ENCODE measurements around the gene FAM50A.
"Not testable (repeated sequence)": the region's sequence is repeated elsewhere in the genome, so short reads cannot be mapped to it uniquely, and the experiment has no call there.

The FAM50A gene

GRCh38 chrX:154443992-154444754 is at the start of gene FAM50A:
Gene FAM50A (plus strand): TSS chrX:154444141. CDS start chrX:154444236, 95 bp downstream.
- no peak for DNase-seq (ENCODE audit: low read depth)
- no peak for TF ChIP-seq CTCF (IDR thresholded peaks at IDR 0.05; ENCODE audit: control insufficient read depth, extremely low read depth, insufficient read depth)
- peak within 1 kb of the TSS; percentile 70 for H3K4me3 ChIP-seq (ENCODE audit: low read depth, low read length)

GRCh38 chrX:154396363-154396762 is 47.6 kb upstream of the FAM50A start:
- not testable (repeated sequence) for H3K4me3 ChIP-seq (ENCODE audit: low read depth, low read length); DNase-seq (ENCODE audit: low read depth)

GRCh38 chrX:154396973-154397887 is 46.7 kb upstream of the FAM50A start:
- no peak for DNase-seq (ENCODE audit: low read depth)
- peak overlapping the region; percentile 87 for H3K4me3 ChIP-seq (ENCODE audit: low read depth, low read length)
- no peak for TF ChIP-seq CTCF (IDR thresholded peaks at IDR 0.05; ENCODE audit: control insufficient read depth, extremely low read depth, insufficient read depth)

- peak; percentile 88 for DNase-seq (ENCODE audit: low read depth)
- H3K4me3 ChIP-seq (ENCODE audit: low read depth, low read length), result peak within 1 kb of the TSS; percentile 87
- no peak for TF ChIP-seq CTCF (IDR thresholded peaks at IDR 0.05; ENCODE audit: control insufficient read depth, extremely low read depth, insufficient read depth)
Observed at GRCh38 chrX:154397888-154398667, 45.9 kb upstream of the FAM50A start, which contains the start of gene RPL10. Gene RPL10 (plus strand): TSS chrX:154398377. CDS start chrX:154398520, 143 bp downstream.

- peak; percentile 65 for DNase-seq (ENCODE audit: low read depth)
- H3K4me3 ChIP-seq (ENCODE audit: low read depth, low read length), result peak overlapping the region; percentile 87
- TF ChIP-seq CTCF (IDR thresholded peaks at IDR 0.05; ENCODE audit: control insufficient read depth, extremely low read depth, insufficient read depth), result peak; percentile 72
Observed at GRCh38 chrX:154398668-154399526, 45.0 kb upstream of the FAM50A start.

GRCh38 chrX:154399527-154400368 is 44.2 kb upstream of the FAM50A start:
- H3K4me3 ChIP-seq (ENCODE audit: low read depth, low read length), result peak overlapping the region; percentile 87
- TF ChIP-seq CTCF (IDR thresholded peaks at IDR 0.05; ENCODE audit: control insufficient read depth, extremely low read depth, insufficient read depth), result no peak
- DNase-seq (ENCODE audit: low read depth), result no peak

GRCh38 chrX:154400369-154400817 is 43.5 kb upstream of the FAM50A start:
- H3K4me3 ChIP-seq (ENCODE audit: low read depth, low read length); DNase-seq (ENCODE audit: low read depth): not testable (repeated sequence)
